BE2C (cell line): Measurements from ENCODE around the gene PLVAP.

Source experiments
- DNase-seq: peaks from one replicate; pipeline ENCODE4 v3.0.0-alpha.2; 2020
- H3K27me3 ChIP-seq: fragments of 250-450 bp; sonication (Bioruptor Pico); 2 replicates; pipeline ENCODE4 v1.5.1; 2020; ENCODE audit warnings: mild to moderate bottlenecking
- H3K36me3 ChIP-seq: fragments of 250-450 bp; sonication (Bioruptor Pico); 2 replicates; pipeline ENCODE4 v1.5.1; 2020; ENCODE audit warnings: mild to moderate bottlenecking
- H3K4me1 ChIP-seq: fragments of 250-450 bp; sonication (Bioruptor Pico); 2 replicates; pipeline ENCODE4 v1.5.1; 2020
- H3K4me3 ChIP-seq: 2 replicates; pipeline ENCODE4 v1.5.1; 2011; ENCODE audit warnings: low read depth, low read length
- H3K9me3 ChIP-seq: fragments of 250-450 bp; sonication (Bioruptor Pico); 2 replicates; pipeline ENCODE4 v1.5.1; 2020
- CTCF ChIP-seq: IDR thresholded peaks from 2 replicates; pipeline ENCODE4 v1.5.1; 2012; ENCODE audit warnings: mild to moderate bottlenecking, low read depth, low read length

The PLVAP gene

GRCh38 chr19:17340302-17340870, 36.8 kb downstream of the PLVAP start:
- TF ChIP-seq CTCF = no peak
- DNase-seq = no peak
- Histone ChIP-seq H3K36me3 (no peaks in the 10 kb centered on the region; the same call in 1 of the 2 replicates), H3K9me3 (no peaks in the 10 kb centered on the region), H3K27me3 (no peaks in the 10 kb centered on the region), H3K4me3 (no peak overlapping the region), H3K4me1 (no peaks in the 10 kb centered on the region)

- no peak overlapping the region for H3K4me3 ChIP-seq
- no peaks in the 10 kb centered on the region; the same call in 1 of the 2 replicates for H3K36me3 ChIP-seq
- no peak for TF ChIP-seq CTCF
- DNase-seq = peak; percentile 35
- no peaks in the 10 kb centered on the region for H3K4me1 ChIP-seq
- H3K27me3 ChIP-seq = no peaks in the 10 kb centered on the region
- no peaks in the 10 kb centered on the region for H3K9me3 ChIP-seq
Measured at GRCh38 chr19:17339088-17339741, 37.9 kb downstream of the PLVAP start.

- DNase-seq = peak; percentile 17
- no peak for TF ChIP-seq CTCF
- no peaks in the 10 kb centered on the region for H3K27me3 ChIP-seq
- H3K4me1 ChIP-seq = no peaks in the 10 kb centered on the region
- H3K4me3 ChIP-seq = peak overlapping the region; percentile 92
- H3K36me3 ChIP-seq = no peaks in the 10 kb centered on the region; the same call in 1 of the 2 replicates
- H3K9me3 ChIP-seq = no peaks in the 10 kb centered on the region
Measured at GRCh38 chr19:17338433-17339078, 38.6 kb downstream of the PLVAP start.

- no peaks in the 10 kb centered on the region for H3K9me3 ChIP-seq
- no peak for TF ChIP-seq CTCF
- no peaks in the 10 kb centered on the region for H3K4me1 ChIP-seq
- DNase-seq = peak; percentile 33
- H3K4me3 ChIP-seq = peak overlapping the region; percentile 92
- H3K27me3 ChIP-seq = no peaks in the 10 kb centered on the region
- no peaks in the 10 kb centered on the region; the same call in 1 of the 2 replicates for H3K36me3 ChIP-seq
Measured at GRCh38 chr19:17337675-17338432, 39.3 kb downstream of the PLVAP start.

GRCh38 chr19:17336872-17337674, 40.1 kb downstream of the PLVAP start, which contains the start of gene GTPBP3:
Gene GTPBP3, plus strand, starts transcription at chr19:17337553. Its CDS starts 59 bp downstream, at chr19:17337612.
- TF ChIP-seq CTCF = no peak
- no peaks in the 10 kb centered on the region; the same call in 1 of the 2 replicates for H3K4me1 ChIP-seq
- no peaks in the 10 kb centered on the region; the same call in 1 of the 2 replicates for H3K36me3 ChIP-seq
- no peaks in the 10 kb centered on the region for H3K9me3 ChIP-seq
- peak; percentile 99 for DNase-seq
- no peaks in the 10 kb centered on the region for H3K27me3 ChIP-seq
- peak within 1 kb of the TSS; percentile 92 for H3K4me3 ChIP-seq
